ENCODE results near the gene RNF111. TPM values are rescaled to one million over a fixed set of nuclear protein-coding genes. Genes with fewer than 3 reads are reported as not detected.

RNF111 gene
- total and polyA plus RNA-seq, 2 experiments from 2014 or later, result 14.4 to 24.5 TPM

DNA sequence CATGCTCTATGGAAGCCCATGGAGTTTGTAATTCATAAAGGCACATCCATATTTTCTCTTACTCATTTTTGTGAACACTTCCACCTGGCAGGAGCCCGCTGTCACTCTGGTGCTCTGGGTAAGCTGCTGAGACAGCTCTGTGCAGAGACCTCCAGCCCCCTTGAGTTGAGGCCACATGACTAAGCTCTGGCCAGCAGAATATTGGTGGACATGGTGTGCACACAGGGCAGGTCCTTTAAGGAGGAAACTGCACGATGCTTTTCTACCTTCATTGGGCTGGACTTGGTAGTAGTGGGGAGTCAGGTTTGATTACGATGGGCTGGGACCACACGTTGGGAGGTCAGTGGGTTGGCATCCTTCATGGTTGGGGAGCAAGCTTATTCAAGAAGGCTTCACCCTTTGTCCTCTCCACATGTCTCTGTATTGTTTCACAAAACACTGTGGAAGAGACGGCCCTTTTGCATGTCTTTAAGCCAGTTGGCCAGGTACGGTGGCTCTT lies 146.5 kb downstream of the RNF111 start (continued):
- TF ChIP-seq, protein P1, sequence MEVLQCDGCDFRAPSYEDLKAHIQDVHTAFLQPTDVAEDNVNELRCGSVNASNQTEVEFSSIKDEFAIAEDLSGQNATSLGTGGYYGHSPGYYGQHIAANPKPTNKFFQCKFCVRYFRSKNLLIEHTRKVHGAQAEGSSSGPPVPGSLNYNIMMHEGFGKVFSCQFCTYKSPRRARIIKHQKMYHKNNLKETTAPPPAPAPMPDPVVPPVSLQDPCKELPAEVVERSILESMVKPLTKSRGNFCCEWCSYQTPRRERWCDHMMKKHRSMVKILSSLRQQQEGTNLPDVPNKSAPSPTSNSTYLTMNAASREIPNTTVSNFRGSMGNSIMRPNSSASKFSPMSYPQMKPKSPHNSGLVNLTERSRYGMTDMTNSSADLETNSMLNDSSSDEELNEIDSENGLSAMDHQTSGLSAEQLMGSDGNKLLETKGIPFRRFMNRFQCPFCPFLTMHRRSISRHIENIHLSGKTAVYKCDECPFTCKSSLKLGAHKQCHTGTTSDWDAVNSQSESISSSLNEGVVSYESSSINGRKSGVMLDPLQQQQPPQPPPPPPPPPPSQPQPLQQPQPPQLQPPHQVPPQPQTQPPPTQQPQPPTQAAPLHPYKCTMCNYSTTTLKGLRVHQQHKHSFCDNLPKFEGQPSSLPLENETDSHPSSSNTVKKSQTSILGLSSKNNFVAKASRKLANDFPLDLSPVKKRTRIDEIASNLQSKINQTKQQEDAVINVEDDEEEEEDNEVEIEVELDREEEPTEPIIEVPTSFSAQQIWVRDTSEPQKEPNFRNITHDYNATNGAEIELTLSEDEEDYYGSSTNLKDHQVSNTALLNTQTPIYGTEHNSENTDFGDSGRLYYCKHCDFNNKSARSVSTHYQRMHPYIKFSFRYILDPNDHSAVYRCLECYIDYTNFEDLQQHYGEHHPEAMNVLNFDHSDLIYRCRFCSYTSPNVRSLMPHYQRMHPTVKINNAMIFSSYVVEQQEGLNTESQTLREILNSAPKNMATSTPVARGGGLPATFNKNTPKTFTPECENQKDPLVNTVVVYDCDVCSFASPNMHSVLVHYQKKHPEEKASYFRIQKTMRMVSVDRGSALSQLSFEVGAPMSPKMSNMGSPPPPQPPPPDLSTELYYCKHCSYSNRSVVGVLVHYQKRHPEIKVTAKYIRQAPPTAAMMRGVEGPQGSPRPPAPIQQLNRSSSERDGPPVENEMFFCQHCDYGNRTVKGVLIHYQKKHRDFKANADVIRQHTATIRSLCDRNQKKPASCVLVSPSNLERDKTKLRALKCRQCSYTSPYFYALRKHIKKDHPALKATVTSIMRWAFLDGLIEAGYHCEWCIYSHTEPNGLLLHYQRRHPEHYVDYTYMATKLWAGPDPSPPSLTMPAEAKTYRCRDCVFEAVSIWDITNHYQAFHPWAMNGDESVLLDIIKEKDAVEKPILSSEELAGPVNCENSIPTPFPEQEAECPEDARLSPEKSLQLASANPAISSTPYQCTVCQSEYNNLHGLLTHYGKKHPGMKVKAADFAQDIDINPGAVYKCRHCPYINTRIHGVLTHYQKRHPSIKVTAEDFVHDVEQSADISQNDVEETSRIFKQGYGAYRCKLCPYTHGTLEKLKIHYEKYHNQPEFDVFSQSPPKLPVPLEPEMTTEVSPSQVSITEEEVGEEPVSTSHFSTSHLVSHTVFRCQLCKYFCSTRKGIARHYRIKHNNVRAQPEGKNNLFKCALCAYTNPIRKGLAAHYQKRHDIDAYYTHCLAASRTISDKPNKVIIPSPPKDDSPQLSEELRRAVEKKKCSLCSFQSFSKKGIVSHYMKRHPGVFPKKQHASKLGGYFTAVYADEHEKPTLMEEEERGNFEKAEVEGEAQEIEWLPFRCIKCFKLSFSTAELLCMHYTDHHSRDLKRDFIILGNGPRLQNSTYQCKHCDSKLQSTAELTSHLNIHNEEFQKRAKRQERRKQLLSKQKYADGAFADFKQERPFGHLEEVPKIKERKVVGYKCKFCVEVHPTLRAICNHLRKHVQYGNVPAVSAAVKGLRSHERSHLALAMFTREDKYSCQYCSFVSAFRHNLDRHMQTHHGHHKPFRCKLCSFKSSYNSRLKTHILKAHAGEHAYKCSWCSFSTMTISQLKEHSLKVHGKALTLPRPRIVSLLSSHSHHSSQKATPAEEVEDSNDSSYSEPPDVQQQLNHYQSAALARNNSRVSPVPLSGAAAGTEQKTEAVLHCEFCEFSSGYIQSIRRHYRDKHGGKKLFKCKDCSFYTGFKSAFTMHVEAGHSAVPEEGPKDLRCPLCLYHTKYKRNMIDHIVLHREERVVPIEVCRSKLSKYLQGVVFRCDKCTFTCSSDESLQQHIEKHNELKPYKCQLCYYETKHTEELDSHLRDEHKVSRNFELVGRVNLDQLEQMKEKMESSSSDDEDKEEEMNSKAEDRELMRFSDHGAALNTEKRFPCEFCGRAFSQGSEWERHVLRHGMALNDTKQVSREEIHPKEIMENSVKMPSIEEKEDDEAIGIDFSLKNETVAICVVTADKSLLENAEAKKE (CRISPR knock-in tag; IDR thresholded peaks at IDR 0.05), result no peak
- TF ChIP-seq EZH2phosphoT487 (IDR thresholded peaks at IDR 0.05; ENCODE audit: unreplicated experiment) (no peak), POLR2AphosphoS5 (IDR thresholded peaks at IDR 0.05; ENCODE audit: low read depth) (no peak)

DNA sequence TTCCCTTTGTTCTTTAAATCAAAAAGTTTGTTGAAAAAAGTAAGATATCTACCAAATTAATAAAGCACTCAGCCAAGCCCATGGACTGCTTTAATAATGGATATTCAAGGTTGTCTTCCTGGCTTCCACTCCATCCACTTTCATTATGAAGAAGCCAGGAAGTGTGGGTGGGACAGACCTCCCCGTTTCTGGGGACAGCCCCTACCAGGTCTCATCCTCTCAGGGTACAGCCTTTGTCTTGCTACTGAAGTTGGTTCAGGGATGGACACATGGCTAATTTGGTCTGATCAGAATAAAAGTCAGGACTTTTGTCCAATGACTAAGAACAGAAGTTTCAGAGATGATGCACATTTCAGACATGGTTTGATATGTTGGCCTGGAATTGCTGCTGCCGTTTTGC lies 150.1 kb downstream of the RNF111 start:
- peaks cover 69% of the 10 kb centered on the region for H3K36me3 Mint-ChIP-seq (ENCODE audit: low read depth)
- peaks cover 4% of the 10 kb centered on the region for H3K27me3 Mint-ChIP-seq (ENCODE audit: insufficient read depth, low read depth, poor library complexity)
- no peak overlapping the region for H3K27ac Mint-ChIP-seq
- H3K79me2 ChIP-seq (replicated peaks; ENCODE audit: insufficient read depth), result no peaks in the 10 kb centered on the region
- no peak overlapping the region; the same call in 1 of the 2 replicates for H3K27ac ChIP-seq (ENCODE audit: low read depth)
- no peak overlapping the region for H3K4me3 Mint-ChIP-seq
- no peaks in the 10 kb centered on the region for H3K27me3 ChIP-seq (ENCODE audit: insufficient read depth)
- no peaks in the 10 kb centered on the region; the same call in 1 of the 2 replicates for H3K4me1 ChIP-seq (ENCODE audit: insufficient read depth)
- H2AFZ ChIP-seq, result no peak overlapping the region
- H4K20me1 ChIP-seq (replicated peaks; ENCODE audit: insufficient read depth), result peaks cover 4% of the 10 kb centered on the region; the same call in 1 of the 2 replicates
- no peak overlapping the region for H3K4me2 ChIP-seq
- no peaks in the 10 kb centered on the region for H3K9me2 ChIP-seq (ENCODE audit: insufficient read depth)
- ATAC-seq, result no peak
- H3K4me1 Mint-ChIP-seq, result peaks cover 6% of the 10 kb centered on the region; the same call in 1 of the 3 replicates
- peaks cover 15% of the 10 kb centered on the region for H3K36me3 ChIP-seq (ENCODE audit: insufficient read depth)
- no peak for DNase-seq (ENCODE audit: low spot score)
- no peaks in the 10 kb centered on the region for H3F3A ChIP-seq (replicated peaks; ENCODE audit: low read depth)
- no peaks in the 10 kb centered on the region for H3K9me3 Mint-ChIP-seq
- H3K4me3 ChIP-seq, result no peak overlapping the region
- TF ChIP-seq STAT1 (IDR thresholded peaks at IDR 0.05; ENCODE audit: unreplicated experiment) (no peak), CREB1 (CRISPR knock-in tag; IDR thresholded peaks at IDR 0.05; ENCODE audit: low read depth) (no peak), ETS1 (IDR thresholded peaks at IDR 0.05) (no peak), NANOG (IDR thresholded peaks at IDR 0.05; ENCODE audit: borderline replicate concordance) (no peak), POLR2AphosphoS5 (IDR thresholded peaks at IDR 0.05; ENCODE audit: low read depth) (no peak), EZH2 (IDR thresholded peaks at IDR 0.05; ENCODE audit: low read depth, unreplicated experiment) (no peak), CTCF (conservative IDR thresholded peaks at IDR 0.05; ENCODE audit: low read depth in 2 of 2) (no peak), EZH2phosphoT487 (IDR thresholded peaks at IDR 0.05; ENCODE audit: unreplicated experiment) (no peak), REST (IDR thresholded peaks at IDR 0.05; ENCODE audit: unreplicated experiment) (no peak)

Data from GM23338 (cell line).